A204.1 (cell line): ENCODE data around the gene DMWD.
"Not testable (repeated sequence)": the region's sequence is repeated elsewhere in the genome, so short reads cannot be mapped to it uniquely, and the experiment has no call there.

Experiments
- FAIRE-seq: peaks from 2 replicates; lab custom pipeline; 2012; peaks lifted over from hg19 to GRCh38; lab: Jason Lieb, UNC

The DMWD gene

GRCh38 chr19:45816236-45817009, 23.8 kb upstream of the DMWD start:
- no peak for FAIRE-seq

GRCh38 chr19:45815481-45816216, 23.0 kb upstream of the DMWD start:
- FAIRE-seq, result no peak

GRCh38 chr19:45814851-45815480, 22.3 kb upstream of the DMWD start, which contains the start of gene RSPH6A:
Gene RSPH6A (minus strand): TSS chr19:45815308. CDS start chr19:45815176, 132 bp downstream.
- FAIRE-seq, result no peak

GRCh38 chr19:45814166-45814780, 21.6 kb upstream of the DMWD start:
- FAIRE-seq, result no peak

- FAIRE-seq, result no peak
These were observed 19.7 kb upstream of the DMWD start for GRCh38 chr19:45812297-45812696.

GRCh38 chr19:45809643-45810159, 17.1 kb upstream of the DMWD start:
- no peak for FAIRE-seq

GRCh38 chr19:45805719-45806118, 13.1 kb upstream of the DMWD start:
- FAIRE-seq, result no peak

- no peak for FAIRE-seq
These were observed 12.2 kb upstream of the DMWD start for GRCh38 chr19:45804959-45805230.

- FAIRE-seq, result no peak
These were observed 11.7 kb upstream of the DMWD start for GRCh38 chr19:45804140-45804958.

- FAIRE-seq, result no peak
These were observed 9.0 kb upstream of the DMWD start for GRCh38 chr19:45801603-45802175.

- no peak for FAIRE-seq
These were observed 7.5 kb upstream of the DMWD start for GRCh38 chr19:45800070-45800553.

- not testable (repeated sequence) for FAIRE-seq
These were observed 6.9 kb upstream of the DMWD start for GRCh38 chr19:45799541-45799940.

- peak; percentile 75 for FAIRE-seq
These were observed 6.4 kb upstream of the DMWD start for GRCh38 chr19:45798995-45799517.

GRCh38 chr19:45794627-45795026, 2.0 kb upstream of the DMWD start:
- FAIRE-seq, result no peak

- no peak for FAIRE-seq
These were observed 1.2 kb upstream of the DMWD start for GRCh38 chr19:45793876-45794275.

GRCh38 chr19:45793178-45793564, 526 bp upstream of the DMWD start:
- FAIRE-seq, result no peak

GRCh38 chr19:45791744-45792469, 738 bp downstream of the DMWD start:
- no peak for FAIRE-seq

GRCh38 chr19:45790942-45791341, 1.7 kb downstream of the DMWD start:
- FAIRE-seq, result no peak

GRCh38 chr19:45789035-45789786, 3.4 kb downstream of the DMWD start:
- no peak for FAIRE-seq

- FAIRE-seq, result no peak
These were observed 6.1 kb downstream of the DMWD start for GRCh38 chr19:45786533-45786894.
